Measurements from ENCODE around the gene CNN2.

Gene CNN2

DNA sequence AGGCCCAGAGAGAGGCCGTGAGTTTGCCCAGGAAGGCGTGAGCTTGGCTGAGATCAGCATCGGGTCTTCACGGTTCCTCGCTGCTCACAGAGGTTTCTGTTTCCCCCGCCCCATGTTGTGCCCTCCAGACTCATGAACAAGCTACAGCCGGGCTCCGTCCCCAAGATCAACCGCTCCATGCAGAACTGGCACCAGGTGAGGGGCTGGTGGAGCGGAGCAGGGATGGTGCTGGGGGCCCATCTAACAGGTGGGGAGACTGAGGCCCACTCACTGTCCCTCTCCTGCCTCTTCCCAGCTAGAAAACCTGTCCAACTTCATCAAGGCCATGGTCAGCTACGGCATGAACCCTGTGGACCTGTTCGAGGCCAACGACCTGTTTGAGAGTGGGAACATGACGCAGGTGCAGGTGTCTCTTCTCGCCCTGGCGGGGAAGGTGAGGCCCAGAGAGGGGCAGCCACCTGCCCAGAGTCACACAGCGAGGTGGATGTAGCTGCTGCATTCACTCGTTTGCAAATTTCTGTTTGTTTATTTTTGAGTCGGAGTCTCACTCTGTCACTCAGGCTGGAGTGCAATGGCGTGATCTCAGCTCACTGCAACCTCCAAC, 6.0 kb downstream of the CNN2 start:
- DNase-seq = no peak

DNA sequence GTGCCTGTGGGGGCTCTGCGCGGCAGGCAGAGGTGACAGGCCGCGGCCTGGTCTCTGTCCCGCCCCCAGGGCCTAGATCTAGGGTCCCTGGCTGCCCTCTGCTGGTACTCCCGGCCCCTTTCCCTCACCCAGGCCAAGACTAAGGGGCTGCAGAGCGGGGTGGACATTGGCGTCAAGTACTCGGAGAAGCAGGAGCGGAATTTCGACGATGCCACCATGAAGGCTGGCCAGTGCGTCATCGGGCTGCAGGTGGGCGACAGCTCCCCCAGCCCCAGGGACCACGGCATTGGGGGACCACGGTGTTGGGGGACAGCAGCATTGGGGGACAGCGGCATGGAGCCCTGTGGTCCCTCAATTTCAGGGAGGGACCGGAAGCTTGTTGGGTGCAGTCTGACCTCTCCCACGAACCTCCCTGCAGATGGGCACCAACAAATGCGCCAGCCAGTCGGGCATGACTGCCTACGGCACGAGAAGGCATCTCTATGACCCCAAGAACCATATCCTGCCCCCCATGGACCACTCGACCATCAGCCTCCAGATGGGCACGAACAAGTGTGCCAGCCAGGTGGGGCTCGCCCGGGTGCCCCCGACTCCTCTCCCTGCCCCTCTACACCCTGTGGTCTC, 9.7 kb downstream of the CNN2 start:
- no peak for DNase-seq

DNA sequence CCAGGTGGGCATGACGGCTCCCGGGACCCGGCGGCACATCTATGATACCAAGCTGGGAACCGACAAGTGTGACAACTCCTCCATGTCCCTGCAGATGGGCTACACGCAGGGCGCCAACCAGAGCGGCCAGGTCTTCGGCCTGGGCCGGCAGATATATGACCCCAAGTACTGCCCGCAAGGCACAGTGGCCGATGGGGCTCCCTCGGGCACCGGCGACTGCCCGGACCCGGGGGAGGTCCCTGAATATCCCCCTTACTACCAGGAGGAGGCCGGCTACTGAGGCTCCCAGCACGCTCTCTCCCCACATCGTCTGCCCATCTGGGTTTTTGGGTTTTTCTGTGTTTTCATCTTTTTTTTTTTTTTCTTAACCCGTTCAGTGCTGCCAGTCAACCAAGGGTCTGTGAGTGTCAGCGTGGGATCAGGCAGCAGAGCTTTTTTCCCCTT, 11.2 kb downstream of the CNN2 start:
- DNase-seq = no peak

DNA sequence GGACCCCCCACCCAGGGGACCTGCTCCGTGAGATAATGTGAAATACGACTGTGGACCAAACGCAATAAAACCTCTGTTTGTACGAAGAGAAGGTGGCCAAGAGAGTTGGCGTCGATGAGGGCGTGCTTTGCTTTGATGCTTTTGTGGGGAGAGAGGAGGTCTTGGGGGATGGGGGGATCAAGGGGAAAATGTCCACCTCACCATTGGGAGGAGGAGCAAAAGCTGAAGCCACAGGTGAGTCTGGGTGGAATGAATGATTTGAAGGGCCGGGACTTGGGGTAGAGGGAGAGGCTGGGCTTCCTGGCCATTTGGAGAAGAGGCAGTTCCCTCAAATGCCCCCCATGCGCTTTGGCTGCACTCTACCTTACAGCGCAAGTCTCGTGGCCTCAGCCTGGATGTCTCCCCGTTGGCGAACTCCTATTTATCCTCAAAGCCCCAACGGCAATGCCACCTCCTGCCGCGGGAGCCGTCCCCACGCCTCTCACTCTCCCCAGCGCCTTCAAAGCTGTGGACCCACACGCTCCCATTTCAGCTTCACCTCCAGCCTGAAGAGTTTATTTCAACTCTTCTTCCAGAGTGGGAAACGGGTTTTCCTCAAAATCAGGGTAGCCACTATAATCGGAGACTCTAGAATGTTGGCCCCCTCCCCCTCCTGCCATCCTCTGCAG, 12.7 kb downstream of the CNN2 start:
- no peak for DNase-seq

DNA sequence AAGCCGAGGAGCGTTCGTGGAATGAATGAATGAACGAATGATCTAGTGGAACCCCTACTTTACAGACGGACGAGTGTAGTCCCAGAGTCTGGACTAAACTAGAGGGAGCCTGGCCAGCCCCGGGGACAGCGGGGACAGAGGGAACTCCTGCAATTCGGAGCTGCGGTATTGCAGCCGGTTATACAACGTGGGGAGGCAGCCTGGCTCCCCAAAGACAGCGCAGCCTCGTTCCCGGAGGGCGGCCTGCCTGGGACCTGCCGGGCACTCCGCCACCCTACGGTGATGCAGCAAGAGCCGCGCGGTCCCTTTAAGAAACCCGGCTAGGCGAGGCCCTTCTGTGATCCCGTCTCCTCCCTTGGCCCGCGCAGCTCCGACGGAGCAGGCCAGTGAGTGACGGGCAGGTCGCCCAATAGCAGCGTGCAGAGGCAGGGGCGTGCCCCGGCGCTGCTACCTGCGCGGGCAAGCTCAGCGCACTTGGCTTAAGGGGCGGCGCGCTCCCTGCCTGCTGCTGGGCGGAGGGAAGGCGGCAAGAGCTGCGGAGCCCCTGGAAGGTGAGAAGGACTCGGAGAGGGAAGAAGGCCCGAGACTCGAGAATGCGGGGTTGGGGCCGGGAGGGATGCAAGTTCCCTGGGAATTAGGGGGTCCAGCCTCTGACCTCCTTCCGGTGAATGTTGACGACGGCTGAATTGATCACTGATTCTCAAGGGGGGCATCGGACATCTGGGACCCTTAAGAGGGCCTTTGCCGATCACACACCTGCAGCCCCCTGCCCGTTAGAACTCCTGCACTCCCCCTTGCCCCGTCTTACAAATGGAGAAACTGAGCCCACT, 13.5 kb downstream of the CNN2 start, which contains the start of gene ABCA7:
TSS of gene ABCA7 (plus strand) at position 462 of the 830 bp plus-strand sequence. CDS start 1,255 bp downstream, outside the sequence.
- DNase-seq = peak; percentile 91

DNA sequence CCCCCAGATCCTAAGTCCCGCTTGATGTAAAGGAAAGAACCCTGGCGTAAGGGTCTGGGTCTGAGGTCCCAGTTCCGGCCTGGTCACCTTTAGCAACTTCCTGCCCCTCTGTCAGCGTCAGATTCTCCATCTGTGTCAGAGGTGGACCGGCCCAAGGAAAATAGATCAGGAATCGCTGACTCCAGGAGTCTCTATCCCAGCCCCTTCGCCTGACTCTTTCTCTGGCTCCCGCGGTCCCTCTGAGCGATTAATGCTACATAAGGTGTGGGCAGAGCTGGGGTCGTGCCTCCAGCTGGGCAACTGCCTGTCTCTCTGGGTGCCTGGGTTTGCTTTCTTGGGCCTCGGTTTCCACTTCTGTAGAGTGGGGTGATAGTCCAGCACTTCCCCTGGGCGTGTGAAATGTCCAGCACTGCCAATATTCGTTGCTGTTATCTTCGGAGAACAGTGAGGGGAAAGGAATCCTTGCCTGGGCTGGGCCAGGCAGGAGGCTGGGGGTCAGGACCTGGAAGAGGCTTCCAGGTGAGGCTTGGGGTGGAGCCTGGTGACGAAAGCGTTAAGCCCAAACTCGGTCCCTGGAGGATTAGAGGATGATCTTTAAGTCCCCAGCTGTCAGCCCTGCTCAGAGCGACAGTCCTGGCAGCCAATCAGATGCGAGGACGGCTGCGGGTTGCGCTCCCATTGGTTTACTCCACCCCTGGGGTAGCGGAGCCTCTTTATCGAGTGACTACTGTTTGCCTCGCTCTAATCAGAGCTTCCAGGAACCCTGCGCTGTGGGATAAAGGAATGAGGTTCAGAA, 14.3 kb downstream of the CNN2 start:
- peak; percentile 80 for DNase-seq

DNA sequence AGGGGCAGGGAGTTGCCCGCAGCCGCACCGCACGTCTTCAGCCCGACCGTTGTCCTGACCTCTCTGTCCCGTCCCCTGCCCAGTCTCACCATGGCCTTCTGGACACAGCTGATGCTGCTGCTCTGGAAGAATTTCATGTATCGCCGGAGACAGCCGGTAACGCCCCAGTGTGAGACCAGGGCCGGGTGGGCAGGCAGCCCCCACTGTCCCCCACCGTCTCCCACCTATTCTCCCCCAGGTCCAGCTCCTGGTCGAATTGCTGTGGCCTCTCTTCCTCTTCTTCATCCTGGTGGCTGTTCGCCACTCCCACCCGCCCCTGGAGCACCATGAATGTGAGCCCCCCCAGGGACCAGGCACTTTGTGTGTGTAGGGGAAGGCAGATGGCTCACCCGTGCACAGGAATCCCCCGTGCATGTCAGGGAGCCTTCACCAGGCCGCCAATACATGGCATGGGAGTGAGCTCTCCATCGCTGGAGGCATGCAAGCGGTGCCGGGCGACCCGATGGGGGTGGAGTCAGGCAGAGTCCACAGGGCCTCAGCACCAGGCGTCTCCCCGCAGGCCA, 14.9 kb downstream of the CNN2 start:
- DNase-seq = no peak

DNA sequence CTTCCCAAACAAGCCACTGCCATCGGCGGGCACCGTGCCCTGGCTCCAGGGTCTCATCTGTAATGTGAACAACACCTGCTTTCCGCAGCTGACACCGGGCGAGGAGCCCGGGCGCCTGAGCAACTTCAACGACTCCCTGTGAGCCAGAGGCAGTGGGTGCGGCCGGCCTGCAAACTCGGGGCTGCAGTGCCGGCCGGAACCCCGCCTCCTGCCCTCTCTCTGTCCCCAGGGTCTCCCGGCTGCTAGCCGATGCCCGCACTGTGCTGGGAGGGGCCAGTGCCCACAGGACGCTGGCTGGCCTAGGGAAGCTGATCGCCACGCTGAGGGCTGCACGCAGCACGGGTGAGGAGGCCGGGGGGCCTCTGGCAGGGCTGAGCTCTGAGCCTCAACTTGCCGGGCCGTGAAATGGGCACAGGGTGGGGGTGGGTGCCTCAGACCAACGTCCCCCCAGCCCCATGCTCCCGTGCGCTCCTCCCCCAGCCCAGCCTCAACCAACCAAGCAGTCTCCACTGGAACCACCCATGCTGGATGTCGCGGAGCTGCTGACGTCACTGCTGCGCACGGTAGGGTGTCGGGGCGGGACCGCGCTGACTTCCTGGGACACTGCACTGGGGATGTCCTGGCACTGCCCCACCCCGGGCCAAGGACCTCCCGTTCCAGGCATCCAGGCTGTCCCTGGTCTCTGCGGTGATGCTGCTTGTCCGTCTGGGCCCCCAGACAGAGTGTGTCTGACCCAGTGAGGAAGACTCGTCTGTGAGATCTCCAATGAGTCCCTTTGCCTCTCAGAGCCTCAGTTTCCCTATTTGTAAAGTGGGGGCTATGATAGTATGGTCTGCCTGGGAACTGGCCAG, 15.7 kb downstream of the CNN2 start:
- no peak for DNase-seq

DNA sequence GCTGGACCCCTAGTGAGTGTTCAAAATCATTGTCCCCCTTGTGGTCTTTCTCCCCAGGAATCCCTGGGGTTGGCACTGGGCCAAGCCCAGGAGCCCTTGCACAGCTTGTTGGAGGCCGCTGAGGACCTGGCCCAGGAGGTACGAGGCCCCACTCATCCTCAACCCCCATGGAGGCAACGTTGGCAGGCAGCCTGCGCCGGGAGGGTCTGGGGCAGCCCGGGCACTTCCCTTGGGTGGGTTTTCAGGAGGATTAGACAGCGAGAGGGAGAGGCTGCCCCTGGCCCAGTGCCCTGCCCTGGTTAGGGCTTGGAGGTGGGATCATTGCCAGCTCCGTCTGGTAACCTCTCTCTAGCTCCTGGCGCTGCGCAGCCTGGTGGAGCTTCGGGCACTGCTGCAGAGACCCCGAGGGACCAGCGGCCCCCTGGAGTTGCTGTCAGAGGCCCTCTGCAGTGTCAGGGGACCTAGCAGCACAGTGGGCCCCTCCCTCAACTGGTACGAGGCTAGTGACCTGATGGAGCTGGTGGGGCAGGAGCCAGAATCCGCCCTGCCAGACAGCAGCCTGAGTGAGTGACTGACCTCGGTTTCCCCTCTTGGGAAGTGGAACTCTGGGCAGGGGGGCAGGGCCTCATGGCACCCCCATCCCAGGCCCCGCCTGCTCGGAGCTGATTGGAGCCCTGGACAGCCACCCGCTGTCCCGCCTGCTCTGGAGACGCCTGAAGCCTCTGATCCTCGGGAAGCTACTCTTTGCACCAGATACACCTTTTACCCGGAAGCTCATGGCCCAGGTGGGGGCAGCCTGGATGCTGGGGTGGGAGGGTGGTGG, 16.5 kb downstream of the CNN2 start:
- DNase-seq = no peak

DNA sequence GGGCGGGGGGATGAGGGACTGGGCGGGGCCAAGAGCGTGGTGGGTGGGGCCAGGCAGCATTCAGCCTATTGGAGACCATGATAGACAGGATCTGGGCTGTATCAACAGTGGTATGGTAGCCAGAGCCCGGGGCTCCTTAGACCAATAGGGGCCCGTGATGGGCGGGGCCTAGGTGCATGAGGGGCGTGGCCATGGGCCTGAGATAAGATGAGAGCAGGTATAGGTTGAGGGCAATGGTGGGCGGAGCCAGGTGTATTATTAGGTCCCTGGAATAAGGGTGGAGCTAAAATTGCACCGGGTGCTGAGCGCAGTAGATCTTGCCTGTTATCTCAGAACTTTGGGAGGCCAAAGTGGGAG, 18.8 kb downstream of the CNN2 start:
- peak; percentile 62 for DNase-seq

DNA sequence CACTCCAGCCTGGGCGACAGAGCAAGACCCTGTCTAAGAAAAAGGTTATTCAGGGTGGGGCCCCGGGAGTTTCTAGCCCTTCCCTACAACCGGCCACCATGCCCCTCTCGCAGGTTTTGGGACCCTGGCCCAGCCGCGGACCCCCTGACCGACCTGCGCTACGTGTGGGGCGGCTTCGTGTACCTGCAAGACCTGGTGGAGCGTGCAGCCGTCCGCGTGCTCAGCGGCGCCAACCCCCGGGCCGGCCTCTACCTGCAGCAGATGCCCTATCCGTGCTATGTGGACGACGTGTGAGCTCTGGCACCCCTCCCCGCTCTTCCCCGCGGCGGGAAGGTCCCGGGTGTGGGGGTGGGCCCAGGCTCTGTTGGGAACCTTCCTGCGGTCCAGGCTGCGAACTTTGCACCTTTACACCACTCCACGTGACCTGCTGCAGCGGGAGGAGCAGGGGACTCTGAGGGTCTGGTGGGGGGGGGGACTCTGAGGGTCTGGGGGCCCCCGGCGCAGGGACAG, 19.8 kb downstream of the CNN2 start:
- DNase-seq = no peak

DNA sequence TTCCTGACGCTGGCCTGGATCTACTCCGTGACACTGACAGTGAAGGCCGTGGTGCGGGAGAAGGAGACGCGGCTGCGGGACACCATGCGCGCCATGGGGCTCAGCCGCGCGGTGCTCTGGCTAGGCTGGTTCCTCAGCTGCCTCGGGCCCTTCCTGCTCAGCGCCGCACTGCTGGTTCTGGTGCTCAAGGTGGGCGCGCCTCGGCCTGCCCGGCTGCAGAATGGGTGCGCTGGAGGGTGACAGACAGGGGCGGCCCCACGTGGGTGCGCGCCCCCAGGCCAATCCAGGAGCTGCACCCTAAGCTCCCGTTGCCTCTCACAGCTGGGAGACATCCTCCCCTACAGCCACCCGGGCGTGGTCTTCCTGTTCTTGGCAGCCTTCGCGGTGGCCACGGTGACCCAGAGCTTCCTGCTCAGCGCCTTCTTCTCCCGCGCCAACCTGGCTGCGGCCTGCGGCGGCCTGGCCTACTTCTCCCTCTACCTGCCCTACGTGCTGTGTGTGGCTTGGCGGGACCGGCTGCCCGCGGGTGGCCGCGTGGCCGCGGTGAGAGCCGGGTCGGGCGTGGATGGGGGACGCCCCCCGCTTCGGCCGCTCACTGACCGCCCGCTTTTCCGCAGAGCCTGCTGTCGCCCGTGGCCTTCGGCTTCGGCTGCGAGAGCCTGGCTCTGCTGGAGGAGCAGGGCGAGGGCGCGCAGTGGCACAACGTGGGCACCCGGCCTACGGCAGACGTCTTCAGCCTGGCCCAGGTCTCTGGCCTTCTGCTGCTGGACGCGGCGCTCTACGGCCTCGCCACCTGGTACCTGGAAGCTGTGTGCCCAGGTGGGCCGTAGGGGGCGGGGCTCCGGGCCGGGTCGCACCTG, 20.7 kb downstream of the CNN2 start:
- no peak for DNase-seq

DNA sequence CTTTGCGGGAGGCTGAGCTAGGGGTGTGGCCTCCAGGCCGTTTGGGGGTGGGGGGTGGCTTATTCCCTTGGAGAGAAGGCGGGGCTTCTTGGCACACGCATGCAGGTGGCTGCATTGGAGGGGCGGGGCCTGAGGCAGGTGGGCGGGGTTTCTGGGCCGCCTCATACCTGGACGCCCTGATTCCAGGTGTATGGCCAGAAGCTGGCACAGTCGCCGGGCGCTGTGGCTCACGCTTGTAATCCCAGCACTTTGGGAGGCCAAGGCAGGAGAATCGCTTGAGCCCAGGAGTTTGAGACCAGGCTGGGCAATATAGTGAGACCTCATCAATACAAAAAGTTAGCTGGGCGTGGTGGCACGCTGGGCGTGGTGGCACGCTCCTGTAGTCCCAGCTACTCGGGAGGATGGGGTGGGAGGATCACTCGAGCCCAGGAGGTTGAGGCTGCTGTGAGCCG, 21.3 kb downstream of the CNN2 start:
- DNase-seq = no peak

DNA sequence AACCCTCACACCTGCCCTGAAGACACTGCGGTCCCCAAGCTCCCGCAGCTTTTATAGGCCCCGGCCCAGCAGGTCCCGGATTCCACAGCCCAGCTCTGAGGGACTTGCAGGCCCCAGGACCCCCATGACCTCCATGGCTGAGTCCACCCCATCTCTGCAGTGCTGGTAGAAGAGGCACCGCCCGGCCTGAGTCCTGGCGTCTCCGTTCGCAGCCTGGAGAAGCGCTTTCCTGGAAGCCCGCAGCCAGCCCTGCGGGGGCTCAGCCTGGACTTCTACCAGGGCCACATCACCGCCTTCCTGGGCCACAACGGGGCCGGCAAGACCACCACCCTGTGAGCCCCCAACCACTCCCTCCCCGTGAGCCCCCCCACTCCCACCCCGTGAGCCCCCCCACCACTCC, 22.7 kb downstream of the CNN2 start:
- no peak for DNase-seq

DNA sequence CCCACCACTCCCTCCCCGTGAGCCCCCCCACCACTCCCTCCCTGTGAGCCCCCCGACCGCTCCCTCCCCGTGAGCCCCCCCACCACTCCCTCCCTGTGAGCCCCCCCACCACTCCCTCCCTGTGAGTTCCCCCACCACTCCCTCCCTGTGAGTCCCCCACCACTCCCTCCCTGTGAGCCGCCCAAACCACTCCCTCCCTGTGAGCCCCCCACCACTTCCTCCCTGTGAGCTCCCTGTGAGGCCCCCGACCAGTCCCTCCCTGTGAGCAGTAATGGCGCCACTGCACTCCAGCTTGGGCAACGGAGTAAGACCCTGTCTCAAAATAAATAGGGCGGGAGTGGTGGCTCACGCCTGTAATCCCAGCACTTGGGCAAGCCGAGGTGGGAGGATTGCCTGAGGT, 23.4 kb downstream of the CNN2 start:
- DNase-seq = no peak

DNA sequence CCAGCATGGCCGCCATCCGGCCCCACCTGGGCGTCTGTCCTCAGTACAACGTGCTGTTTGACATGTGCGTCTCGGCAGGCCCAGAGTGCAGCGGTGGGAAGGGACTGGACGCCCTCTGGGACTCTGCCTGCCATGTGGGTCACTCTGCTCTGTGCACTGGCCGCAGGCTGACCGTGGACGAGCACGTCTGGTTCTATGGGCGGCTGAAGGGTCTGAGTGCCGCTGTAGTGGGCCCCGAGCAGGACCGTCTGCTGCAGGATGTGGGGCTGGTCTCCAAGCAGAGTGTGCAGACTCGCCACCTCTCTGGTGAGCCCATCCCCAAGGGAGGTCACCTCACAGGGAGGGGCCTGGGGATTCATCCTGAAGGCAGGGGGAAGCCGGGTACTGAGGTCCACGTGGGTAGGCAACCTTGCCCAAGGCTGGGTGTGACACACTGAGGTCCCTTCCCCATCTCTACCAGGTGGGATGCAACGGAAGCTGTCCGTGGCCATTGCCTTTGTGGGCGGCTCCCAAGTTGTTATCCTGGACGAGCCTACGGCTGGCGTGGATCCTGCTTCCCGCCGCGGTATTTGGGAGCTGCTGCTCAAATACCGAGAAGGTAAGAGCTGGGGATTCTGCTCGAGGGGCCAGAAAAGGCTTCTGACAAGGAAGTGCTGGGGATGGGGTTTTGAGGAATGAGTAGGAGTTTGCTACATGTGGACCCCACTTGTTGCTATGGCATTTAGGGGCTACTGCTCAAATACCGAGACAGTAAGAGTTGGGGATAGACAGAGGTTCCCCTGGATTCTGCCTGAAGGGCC, 24.8 kb downstream of the CNN2 start:
- DNase-seq = no peak

DNA sequence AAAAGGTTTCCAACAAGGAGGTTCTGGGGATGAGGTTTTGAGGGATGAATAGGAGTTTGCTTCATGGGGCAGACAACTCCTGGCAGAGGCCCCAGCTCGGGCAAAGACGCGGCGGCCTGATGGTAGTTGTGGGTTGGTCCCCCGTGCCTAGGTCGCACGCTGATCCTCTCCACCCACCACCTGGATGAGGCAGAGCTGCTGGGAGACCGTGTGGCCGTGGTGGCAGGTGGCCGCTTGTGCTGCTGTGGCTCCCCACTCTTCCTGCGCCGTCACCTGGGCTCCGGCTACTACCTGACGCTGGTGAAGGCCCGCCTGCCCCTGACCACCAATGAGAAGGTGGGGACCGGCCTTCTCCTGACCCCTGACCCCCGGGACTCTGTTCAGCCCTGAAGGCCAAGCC, 25.4 kb downstream of the CNN2 start:
- DNase-seq = no peak

DNA sequence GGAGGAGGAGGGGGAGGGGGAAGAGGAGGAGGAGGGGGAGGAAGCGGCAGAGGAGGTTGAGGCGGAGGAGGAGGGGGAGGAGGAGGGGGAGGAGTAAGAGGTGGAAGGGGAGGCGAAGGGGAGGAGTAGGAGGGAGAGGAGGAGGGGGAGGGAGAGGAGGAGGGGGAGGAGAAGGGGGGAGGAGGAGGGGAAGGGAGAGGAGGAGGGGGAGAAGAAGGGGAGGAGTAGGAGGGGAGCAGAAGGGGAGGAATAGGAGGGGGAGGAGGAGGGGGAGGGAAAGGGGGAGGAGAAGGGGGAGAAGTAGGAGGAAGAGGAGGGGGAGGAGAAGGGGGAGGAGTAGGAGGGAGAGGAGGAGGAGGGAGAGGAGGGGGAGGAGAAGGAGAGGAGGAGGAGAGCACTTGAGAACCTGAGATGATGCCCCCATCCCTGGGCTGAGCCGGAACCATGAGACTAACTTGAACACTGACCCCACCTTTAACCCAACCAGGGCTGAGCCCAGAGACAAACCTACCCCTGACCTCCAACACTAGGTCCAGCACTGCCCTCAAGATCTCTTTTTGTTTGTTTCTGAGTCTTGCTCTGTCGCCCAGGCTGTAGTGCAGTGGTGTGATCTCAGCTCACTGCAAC, 26.1 kb downstream of the CNN2 start:
- DNase-seq = no peak

Data from SHP77 treated with DMSO at 0.1 percent for 48 hours (cell line).